Nephron progenitor cell (in vitro differentiated cells): ENCODE measurements around the gene TRERF1.

Experiments
- DNase-seq: peaks from one replicate; pipeline ENCODE4 v3.0.0; 2021
- H3K27ac Mint-ChIP-seq: 2 replicates; pipeline ENCODE4 v1.8.0; 2021; ENCODE audit warnings: mild to moderate bottlenecking, moderate library complexity, mixed read lengths
- H3K27me3 Mint-ChIP-seq: 2 replicates; pipeline ENCODE4 v1.8.0; 2021; ENCODE audit warnings: mild to moderate bottlenecking, low read depth, mixed read lengths; ENCODE audit not compliant: poor library complexity
- H3K36me3 Mint-ChIP-seq: 2 replicates; pipeline ENCODE4 v1.8.0; 2021; ENCODE audit warnings: low read depth, mixed read lengths
- H3K4me1 Mint-ChIP-seq: 2 replicates; pipeline ENCODE4 v1.8.0; 2021; ENCODE audit warnings: mixed read lengths
- H3K4me3 Mint-ChIP-seq: 2 replicates; pipeline ENCODE4 v1.8.0; 2021; ENCODE audit warnings: mild to moderate bottlenecking, moderate library complexity, mixed read lengths
- H3K9me3 Mint-ChIP-seq: 2 replicates; pipeline ENCODE4 v1.8.0; 2021; ENCODE audit warnings: mild to moderate bottlenecking, moderate library complexity, mixed read lengths
- CTCF ChIP-seq: fragments of 200-600 bp; sonication (generic); IDR thresholded peaks from 2 replicates; pipeline ENCODE4 v1.5.0; 2021; ENCODE audit warnings: antibody characterized with exemption

Gene TRERF1

DNA sequence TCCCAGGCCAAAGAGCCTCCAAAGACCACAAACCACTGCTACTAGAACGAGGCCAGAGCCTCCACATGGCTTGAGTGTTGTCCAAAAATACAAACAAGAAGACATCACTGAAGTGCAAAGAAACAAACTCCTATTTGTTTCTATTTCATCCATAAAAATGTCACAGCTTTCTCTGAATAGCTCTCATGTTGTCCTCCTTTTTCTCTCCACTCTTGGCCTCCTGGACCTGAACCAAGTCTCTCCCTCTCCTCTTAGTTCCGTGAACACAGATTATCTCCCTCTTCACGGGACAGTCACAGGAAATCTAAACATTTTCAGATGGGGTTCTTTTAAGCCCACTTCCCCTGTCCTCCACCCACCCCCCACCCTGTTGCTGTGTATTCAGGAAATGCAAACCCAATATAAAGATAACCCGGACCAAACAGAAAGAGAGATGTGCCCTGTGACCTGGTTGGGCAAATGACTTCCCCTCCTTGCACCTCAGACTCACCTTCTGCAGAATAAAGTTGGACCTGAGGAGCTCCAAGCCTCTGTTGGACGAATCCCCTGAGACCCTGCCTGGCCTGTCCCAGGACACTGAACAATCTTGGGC lies 158.2 kb downstream of the TRERF1 start:
- H3K9me3 Mint-ChIP-seq: no peaks in the 10 kb centered on the region
- H3K36me3 Mint-ChIP-seq: peaks cover 3% of the 10 kb centered on the region
- no peak overlapping the region for H3K4me3 Mint-ChIP-seq
- H3K27ac Mint-ChIP-seq: no peak overlapping the region
- DNase-seq: no peak
- peaks cover 17% of the 10 kb centered on the region for H3K27me3 Mint-ChIP-seq
- no peak for TF ChIP-seq CTCF
- H3K4me1 Mint-ChIP-seq: peaks cover 16% of the 10 kb centered on the region

DNA sequence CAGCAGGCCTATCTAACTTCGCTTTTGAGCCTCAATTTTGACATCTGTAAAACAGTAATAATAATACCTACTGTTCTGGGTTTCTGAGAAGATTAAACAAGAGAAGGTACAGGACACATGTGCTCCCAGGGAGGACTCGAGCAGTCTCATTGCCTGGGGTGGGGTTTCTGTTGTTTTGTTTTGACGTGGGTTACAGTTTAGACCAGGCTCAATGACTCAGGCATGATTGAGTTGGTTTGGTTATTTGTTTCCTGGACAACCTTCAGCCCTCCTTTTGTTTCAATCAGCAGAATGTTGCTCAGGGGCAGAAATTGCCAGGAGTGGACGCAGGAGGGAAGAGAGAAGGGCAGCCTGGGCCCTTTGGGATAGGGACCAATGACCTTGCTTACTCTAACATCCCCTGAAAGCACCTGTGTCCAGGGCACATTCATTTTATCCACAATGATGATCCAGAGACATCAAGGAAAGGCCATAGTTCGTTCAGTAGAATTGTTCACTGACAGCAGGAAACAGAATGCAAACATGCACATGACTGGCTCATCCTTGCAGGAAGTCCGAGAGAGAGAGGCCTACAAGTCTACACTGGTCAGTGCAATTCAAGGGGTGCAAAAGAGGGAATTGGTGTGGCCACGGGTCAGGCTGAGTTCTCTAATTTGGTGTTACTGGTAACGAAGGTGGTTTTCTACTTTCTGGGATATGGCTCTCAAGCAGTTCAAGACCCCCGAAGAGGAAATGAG lies 159.6 kb downstream of the TRERF1 start:
- Mint-ChIP-seq H3K4me1 (peaks cover 17% of the 10 kb centered on the region), H3K4me3 (no peak overlapping the region), H3K27me3 (peaks cover 17% of the 10 kb centered on the region), H3K27ac (no peak overlapping the region), H3K36me3 (peaks cover 4% of the 10 kb centered on the region), H3K9me3 (peaks cover 7% of the 10 kb centered on the region)
- no peak for TF ChIP-seq CTCF
- no peak for DNase-seq

GRCh38 chr6:42287756-42288155 lies 164.0 kb downstream of the TRERF1 start:
- no peak for TF ChIP-seq CTCF
- peaks cover 9% of the 10 kb centered on the region for H3K27me3 Mint-ChIP-seq
- H3K27ac Mint-ChIP-seq: no peak overlapping the region
- DNase-seq: no peak
- H3K4me1 Mint-ChIP-seq: peaks cover 17% of the 10 kb centered on the region
- H3K36me3 Mint-ChIP-seq: peaks cover 6% of the 10 kb centered on the region
- H3K9me3 Mint-ChIP-seq: peaks cover 11% of the 10 kb centered on the region
- no peak overlapping the region for H3K4me3 Mint-ChIP-seq

DNA sequence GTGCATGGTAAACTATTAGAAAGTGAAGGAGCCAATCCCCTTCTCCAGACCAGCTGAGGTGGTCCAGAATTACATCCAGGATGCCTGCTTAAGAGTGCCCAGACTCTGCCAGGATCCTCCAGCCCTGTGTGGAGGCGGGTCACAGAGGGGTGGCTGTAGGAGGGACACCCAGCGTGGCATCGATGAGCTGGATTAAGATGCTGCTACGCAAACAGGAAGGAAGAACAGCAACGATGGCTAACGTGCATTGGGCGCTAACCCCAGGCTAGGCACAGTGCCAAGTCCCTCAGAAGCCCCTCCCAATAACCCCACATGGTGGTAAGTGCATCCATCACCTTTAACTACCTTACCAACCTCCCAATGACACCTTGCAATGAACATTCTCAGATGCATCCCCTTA lies 170.2 kb downstream of the TRERF1 start:
- Mint-ChIP-seq H3K27me3 (peaks cover 10% of the 10 kb centered on the region), H3K27ac (no peak overlapping the region)
- no peak for TF ChIP-seq CTCF

GRCh38 chr6:42280966-42281533 lies 170.7 kb downstream of the TRERF1 start:
- Mint-ChIP-seq H3K27me3 (peaks cover 10% of the 10 kb centered on the region), H3K27ac (no peak overlapping the region)
- no peak for DNase-seq

More for the DNA sequence above, 170.2 kb downstream of the TRERF1 start:
- H3K36me3 Mint-ChIP-seq: peaks cover 8% of the 10 kb centered on the region
- peaks cover 33% of the 10 kb centered on the region for H3K4me1 Mint-ChIP-seq
- H3K9me3 Mint-ChIP-seq: peaks cover 14% of the 10 kb centered on the region
- no peak for DNase-seq
- no peak overlapping the region for H3K4me3 Mint-ChIP-seq

More at GRCh38 chr6:42280966-42281533, 170.7 kb downstream of the TRERF1 start:
- no peak overlapping the region for H3K4me3 Mint-ChIP-seq
- H3K9me3 Mint-ChIP-seq: peaks cover 14% of the 10 kb centered on the region
- peaks cover 38% of the 10 kb centered on the region for H3K4me1 Mint-ChIP-seq
- TF ChIP-seq CTCF: no peak
- peaks cover 8% of the 10 kb centered on the region for H3K36me3 Mint-ChIP-seq
